BLaER1 treated with 17β-estradiol and CSF1 and Interleukin-3, amounts not matched to agents 10 nM and 100 nM (cell line): ENCODE results near the gene RALY.

Source experiments
- H3K27ac ChIP-seq, 11 experiments: shearing (Covaris generic); formaldehyde crosslinking; 2 replicates each; pipeline ENCODE4 v1.8.1; 2022
- H3K27me3 ChIP-seq, 11 experiments: shearing (Covaris generic); formaldehyde crosslinking; 2 replicates each; pipeline ENCODE4 v1.8.1; 2022
- H3K36me3 ChIP-seq, 11 experiments: shearing (Covaris generic); formaldehyde crosslinking; 2 replicates each; pipeline ENCODE4 v1.8.1; 2022
- H3K4me1 ChIP-seq, 10 experiments: shearing (Covaris generic); formaldehyde crosslinking; 2 replicates each; pipeline ENCODE4 v1.8.1; 2022
- H3K4me2 ChIP-seq, 11 experiments: shearing (Covaris generic); formaldehyde crosslinking; 2 replicates each; pipeline ENCODE4 v1.8.1; 2022
- H3K4me3 ChIP-seq, 10 experiments: shearing (Covaris generic); formaldehyde crosslinking; 2 replicates each; pipeline ENCODE4 v1.8.1; 2022
- H3K9ac ChIP-seq, 11 experiments: shearing (Covaris generic); formaldehyde crosslinking; 2 replicates each; pipeline ENCODE4 v1.8.1; 2022
- H3K9me3 ChIP-seq, 11 experiments: shearing (Covaris generic); formaldehyde crosslinking; replicated peaks in 1 of 11; 2 replicates each; pipeline ENCODE4 v1.8.1; 2022
- H4K20me1 ChIP-seq, 11 experiments: shearing (Covaris generic); formaldehyde crosslinking; 2 replicates each; pipeline ENCODE4 v1.8.1; 2022
- Cebpa-rat ChIP-seq, 11 experiments: shearing (Covaris generic); IDR thresholded peaks; 2 replicates each; pipeline ENCODE4 v1.8.1; 2022

Gene RALY

GRCh38 chr20:34052414-34052813 is 58.7 kb downstream of the RALY start:
- Histone ChIP-seq H3K4me2 (no peak overlapping the region), H3K27ac (no peak overlapping the region), H3K9me3 (no peaks in the 10 kb centered on the region), H3K36me3 (peaks cover 8 to 62% (median 32%) of the 10 kb centered on the region in 11 experiments; a peak in 19 of 22 replicates), H3K9ac (no peak overlapping the region), H3K4me3 (no peak overlapping the region), H3K4me1 (peaks cover 30 to 61% (median 48%) of the 10 kb centered on the region in 10 experiments), H4K20me1 (peaks cover 99 to 100% (median 100%) of the 10 kb centered on the region in 11 experiments), H3K27me3 (no peaks in the 10 kb centered on the region)
- no peak for TF ChIP-seq Cebpa-rat (IDR thresholded peaks at IDR 0.05)

GRCh38 chr20:34055290-34055689 is 61.6 kb downstream of the RALY start:
- TF ChIP-seq Cebpa-rat (IDR thresholded peaks at IDR 0.05), result no peak
- Histone ChIP-seq H3K9ac (no peak overlapping the region), H3K9me3 (no peaks in the 10 kb centered on the region), H3K27me3 (no peaks in the 10 kb centered on the region), H3K4me3 (no peak overlapping the region), H3K36me3 (peaks cover 13 to 48% (median 32%) of the 10 kb centered on the region in 11 experiments), H3K27ac (no peak overlapping the region), H3K4me1 (peaks cover 46 to 78% (median 66%) of the 10 kb centered on the region in 10 experiments), H4K20me1 (peaks cover 99 to 100% (median 100%) of the 10 kb centered on the region in 11 experiments), H3K4me2 (peak overlapping the region in 10 of 11 experiments; percentile 14 to 71 (median 57); a peak in 19 of 22 replicates)

- no peak for TF ChIP-seq Cebpa-rat (IDR thresholded peaks at IDR 0.05)
- peaks cover 99 to 100% (median 100%) of the 10 kb centered on the region in 11 experiments for H4K20me1 ChIP-seq
- H3K9me3 ChIP-seq, result no peaks in the 10 kb centered on the region
- H3K36me3 ChIP-seq, result peaks cover 33 to 60% (median 50%) of the 10 kb centered on the region in 11 experiments
- no peak overlapping the region for H3K4me3 ChIP-seq
- H3K27ac ChIP-seq, result peak overlapping the region in 2 of 11 experiments; percentile 44 to 60; a peak in 2 of 22 replicates
- H3K9ac ChIP-seq, result no peak overlapping the region
- peak overlapping the region in 9 of 11 experiments; percentile 7 to 65 (median 58); a peak in 17 of 22 replicates for H3K4me2 ChIP-seq
- H3K4me1 ChIP-seq, result peaks cover 23 to 62% (median 57%) of the 10 kb centered on the region in 10 experiments
- no peaks in the 10 kb centered on the region for H3K27me3 ChIP-seq
Measured at GRCh38 chr20:34058831-34059230, 65.1 kb downstream of the RALY start.

- Histone ChIP-seq H3K4me2 (no peak overlapping the region), H3K4me1 (peaks cover 4 to 43% (median 38%) of the 10 kb centered on the region in 10 experiments; a peak in 18 of 20 replicates), H3K4me3 (no peak overlapping the region), H3K9ac (no peak overlapping the region), H3K9me3 (no peaks in the 10 kb centered on the region), H4K20me1 (peaks cover 99 to 100% (median 100%) of the 10 kb centered on the region in 11 experiments), H3K27ac (no peak overlapping the region), H3K27me3 (no peaks in the 10 kb centered on the region), H3K36me3 (peaks cover 53 to 77% (median 68%) of the 10 kb centered on the region in 11 experiments)
- TF ChIP-seq Cebpa-rat (IDR thresholded peaks at IDR 0.05), result no peak
Measured at GRCh38 chr20:34060970-34061369, 67.3 kb downstream of the RALY start.

- Histone ChIP-seq H3K4me3 (no peak overlapping the region), H3K4me2 (no peak overlapping the region), H3K36me3 (peaks cover 53 to 79% (median 71%) of the 10 kb centered on the region in 11 experiments), H3K9me3 (no peaks in the 10 kb centered on the region), H3K9ac (no peak overlapping the region), H3K27me3 (no peaks in the 10 kb centered on the region), H4K20me1 (peaks cover 99 to 100% (median 100%) of the 10 kb centered on the region in 11 experiments), H3K4me1 (peaks cover 2 to 40% (median 31%) of the 10 kb centered on the region in 10 experiments; a peak in 18 of 20 replicates), H3K27ac (no peak overlapping the region)
- TF ChIP-seq Cebpa-rat (IDR thresholded peaks at IDR 0.05), result no peak
Measured at GRCh38 chr20:34061695-34062094, 68.0 kb downstream of the RALY start.

GRCh38 chr20:34062570-34063482 is 69.1 kb downstream of the RALY start:
- no peaks in the 10 kb centered on the region for H3K27me3 ChIP-seq
- peaks cover 100% of the 10 kb centered on the region in 11 experiments for H4K20me1 ChIP-seq
- TF ChIP-seq Cebpa-rat (IDR thresholded peaks at IDR 0.05), result no peak
- H3K9ac ChIP-seq, result no peak overlapping the region
- H3K4me1 ChIP-seq, result peaks cover 0 to 31% (median 20%) of the 10 kb centered on the region in 10 experiments; a peak in 17 of 20 replicates
- H3K36me3 ChIP-seq, result peaks cover 53 to 85% (median 77%) of the 10 kb centered on the region in 11 experiments
- no peak overlapping the region for H3K4me3 ChIP-seq
- H3K9me3 ChIP-seq, result no peaks in the 10 kb centered on the region
- H3K4me2 ChIP-seq, result no peak overlapping the region
- H3K27ac ChIP-seq, result no peak overlapping the region

GRCh38 chr20:34064286-34064685 is 70.6 kb downstream of the RALY start:
- no peak overlapping the region for H3K4me3 ChIP-seq
- TF ChIP-seq Cebpa-rat (IDR thresholded peaks at IDR 0.05), result no peak

GRCh38 chr20:34065260-34065659 is 71.5 kb downstream of the RALY start:
- no peak overlapping the region for H3K9ac ChIP-seq
- H3K27me3 ChIP-seq, result no peaks in the 10 kb centered on the region
- H4K20me1 ChIP-seq, result peaks cover 100% of the 10 kb centered on the region in 11 experiments
- peaks cover 0 to 28% (median 14%) of the 10 kb centered on the region in 10 experiments; a peak in 14 of 20 replicates for H3K4me1 ChIP-seq
- TF ChIP-seq Cebpa-rat (IDR thresholded peaks at IDR 0.05), result no peak
- H3K36me3 ChIP-seq, result peaks cover 43 to 76% (median 66%) of the 10 kb centered on the region in 11 experiments
- H3K4me2 ChIP-seq, result no peak overlapping the region
- H3K9me3 ChIP-seq, result no peaks in the 10 kb centered on the region
- no peak overlapping the region for H3K4me3 ChIP-seq
- H3K27ac ChIP-seq, result no peak overlapping the region

More at GRCh38 chr20:34064286-34064685, 70.6 kb downstream of the RALY start:
- Histone ChIP-seq H3K4me2 (no peak overlapping the region), H3K9ac (no peak overlapping the region), H3K36me3 (peaks cover 53 to 86% (median 75%) of the 10 kb centered on the region in 11 experiments), H3K27ac (no peak overlapping the region), H3K27me3 (no peaks in the 10 kb centered on the region), H3K9me3 (no peaks in the 10 kb centered on the region), H3K4me1 (peaks cover 0 to 31% (median 18%) of the 10 kb centered on the region in 10 experiments; a peak in 17 of 20 replicates), H4K20me1 (peaks cover 100% of the 10 kb centered on the region in 11 experiments)

- no peak overlapping the region for H3K9ac ChIP-seq
- H3K36me3 ChIP-seq, result peaks cover 36 to 74% (median 61%) of the 10 kb centered on the region in 11 experiments
- no peak overlapping the region for H3K4me3 ChIP-seq
- H3K4me1 ChIP-seq, result peaks cover 6 to 28% (median 14%) of the 10 kb centered on the region in 10 experiments; a peak in 16 of 20 replicates
- no peaks in the 10 kb centered on the region for H3K27me3 ChIP-seq
- no peaks in the 10 kb centered on the region for H3K9me3 ChIP-seq
- no peak for TF ChIP-seq Cebpa-rat (IDR thresholded peaks at IDR 0.05)
- no peak overlapping the region for H3K27ac ChIP-seq
- peaks cover 100% of the 10 kb centered on the region in 11 experiments for H4K20me1 ChIP-seq
- H3K4me2 ChIP-seq, result no peak overlapping the region
Measured at GRCh38 chr20:34066476-34067090, 72.9 kb downstream of the RALY start.
